Breast epithelium (tissue), 3 donors: ENCODE measurements around the gene TP53AIP1.

Experiments
- CTCF ChIP-seq, 3 donors: fragments of 450-650 bp; IDR thresholded peaks; one replicate each; pipeline ENCODE4 v1.5.1; 2016 to 2017; ENCODE audit warnings: antibody characterized with exemption in 3 of 3, mild to moderate bottlenecking in 3 of 3, moderate library complexity in 3 of 3
- POLR2AphosphoS5 ChIP-seq, 3 donors: sonication (generic); formaldehyde crosslinking; IDR thresholded peaks; one replicate each; pipeline ENCODE4 v1.6.1; 2017; ENCODE audit warnings: antibody characterized with exemption in 3 of 3

- TF ChIP-seq POLR2AphosphoS5 (IDR thresholded peaks at IDR 0.05) (no peak), CTCF (IDR thresholded peaks at IDR 0.05) (no peak)
These were observed 11.6 kb downstream of the TP53AIP1 start for GRCh38 chr11:128931066-128931465.
